Left renal cortex interstitium (tissue), 4 donors: ENCODE results near the gene RABGAP1L. TPM values are rescaled to one million over a fixed set of nuclear protein-coding genes. Genes with fewer than 3 reads are reported as not detected.
A peak's percentile ranks its signal among the peaks of the same experiment; 100 is the strongest.
"Not testable (repeated sequence)": the region's sequence is repeated elsewhere in the genome, so short reads cannot be mapped to it uniquely, and the experiment has no call there.

Experiments
- DNase-seq, 4 donors: peaks; one replicate each; pipeline ENCODE4 v3.0.0-alpha.2; 2013; ENCODE audit warnings: low read depth in 4 of 4, low spot score in 2 of 4, missing footprints in 1 of 4
- polyA plus RNA-seq, 4 donors: library from polyadenylated mRNA; unstranded; fragments of 120-200 nt; gene quantifications; one replicate each; pipeline ENCODE4 v1.2.1, GENCODE V29; 2013; ENCODE audit not compliant: insufficient read length in 4 of 4

RABGAP1L gene
- polyA plus RNA-seq, 4 donors: 21.9 to 32.2 (median 26.4) TPM

DNA sequence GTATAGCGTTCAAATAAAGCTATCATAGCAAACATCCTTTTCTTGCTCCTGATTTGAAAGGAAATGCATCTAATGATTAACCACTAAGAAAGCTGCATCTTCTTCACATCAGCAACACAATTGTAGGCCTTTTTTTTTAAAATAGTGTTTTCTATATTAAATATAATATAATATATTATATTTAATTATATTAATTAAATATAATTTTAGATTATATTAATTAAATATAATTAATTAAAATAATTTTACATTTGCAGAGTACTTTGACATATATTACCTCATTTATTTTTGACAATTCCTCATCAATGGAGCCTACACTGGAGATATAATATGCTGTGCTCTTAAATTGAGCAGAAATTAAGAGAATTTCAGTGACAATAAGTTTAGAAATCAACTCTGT is 481.5 kb downstream of the RABGAP1L start:
- no peak for DNase-seq

DNA sequence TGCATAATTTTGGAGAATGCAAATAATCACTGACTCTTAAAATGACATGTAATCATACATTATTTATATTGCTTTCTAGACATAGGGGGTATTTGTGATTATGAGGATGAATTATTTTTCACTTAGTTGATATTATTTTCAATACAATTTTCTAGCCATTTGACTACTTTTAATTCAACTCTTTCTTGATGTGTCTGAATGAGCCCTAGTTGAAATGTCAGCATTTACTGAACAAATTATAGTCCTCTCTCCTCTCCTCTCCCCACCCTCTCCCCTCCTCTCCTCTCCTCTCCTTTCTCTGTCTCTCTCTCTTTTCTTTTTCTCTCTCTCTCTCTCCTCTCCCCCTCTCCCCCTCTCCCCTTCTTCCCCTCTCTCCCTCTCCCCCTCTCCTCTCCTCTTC is 483.1 kb downstream of the RABGAP1L start:
- DNase-seq: no peak

- no peak for DNase-seq
These were observed 483.9 kb downstream of the RABGAP1L start for GRCh38 chr1:174643206-174643605.

DNA sequence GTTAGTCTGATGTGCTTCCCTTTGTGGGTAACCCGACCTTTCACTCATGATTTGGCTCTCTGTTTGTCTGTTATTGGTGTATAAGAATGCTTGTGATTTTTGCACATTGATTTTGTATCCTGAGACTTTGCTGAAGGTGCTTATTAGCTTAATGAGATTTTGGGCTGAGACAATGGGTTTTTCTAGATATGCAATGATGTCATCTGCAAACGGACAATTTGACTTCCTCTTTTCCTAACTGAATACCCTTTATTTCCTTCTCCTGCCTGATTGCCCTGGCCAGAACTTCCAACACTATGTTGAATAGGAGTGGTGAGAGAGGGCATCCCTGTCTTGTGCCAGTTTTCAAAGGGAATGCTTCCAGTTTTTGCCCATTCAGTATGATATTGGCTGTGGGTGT is 490.3 kb downstream of the RABGAP1L start:
- DNase-seq: not testable (repeated sequence)

DNA sequence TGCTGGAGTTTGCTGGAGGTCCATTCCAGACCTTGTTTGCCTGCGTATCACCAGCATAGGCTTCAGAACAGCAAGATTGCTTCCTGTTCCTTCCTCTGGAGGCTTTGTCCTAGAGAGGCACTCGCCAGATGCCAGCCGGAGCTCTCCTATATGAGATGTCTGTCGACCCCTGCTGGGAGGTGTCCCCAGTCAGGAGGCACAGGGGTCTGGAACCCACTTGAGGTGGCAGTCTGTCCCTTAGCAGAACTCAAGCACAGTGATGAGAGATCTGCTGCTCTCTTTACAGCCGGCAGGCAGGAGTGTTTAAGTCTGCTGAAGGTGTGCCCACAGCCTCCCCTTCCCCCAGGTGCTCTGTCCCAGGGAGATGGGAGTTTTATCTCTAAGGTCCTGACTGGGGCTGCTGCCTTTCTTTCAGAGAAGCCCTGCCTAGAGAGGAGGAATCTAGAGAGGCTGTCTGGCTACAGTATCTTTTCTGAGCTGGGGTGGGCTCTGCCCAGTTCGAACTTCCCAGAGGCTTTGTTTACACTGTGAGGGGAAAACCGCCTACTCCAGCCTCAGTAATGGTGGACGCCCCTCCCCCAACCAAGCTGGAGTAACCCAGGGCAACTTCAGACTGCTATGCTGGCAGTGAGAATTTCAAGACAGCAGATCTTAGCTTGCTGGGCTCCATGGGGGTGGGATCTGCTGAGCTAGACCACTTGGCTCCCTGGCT is 493.4 kb downstream of the RABGAP1L start:
- no peak for DNase-seq

DNA sequence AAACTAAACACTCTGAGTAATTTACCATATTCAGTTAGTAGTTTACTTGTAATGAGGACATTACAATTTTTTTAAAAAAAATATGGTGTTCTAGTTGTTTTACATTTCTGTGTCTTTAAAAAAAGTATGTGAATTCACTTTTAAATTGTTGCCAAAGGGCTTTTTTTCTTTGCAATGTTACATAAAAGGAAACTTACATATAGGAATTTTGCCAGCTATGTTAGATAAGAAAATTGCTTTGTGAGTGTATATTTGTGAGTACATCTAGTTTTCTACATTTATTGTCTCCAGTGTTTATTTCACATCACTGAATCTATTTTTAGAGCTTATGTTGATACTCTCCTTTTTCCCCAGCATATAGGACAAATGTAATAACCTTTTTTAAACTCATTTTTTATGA is 495.2 kb downstream of the RABGAP1L start:
- no peak for DNase-seq

DNA sequence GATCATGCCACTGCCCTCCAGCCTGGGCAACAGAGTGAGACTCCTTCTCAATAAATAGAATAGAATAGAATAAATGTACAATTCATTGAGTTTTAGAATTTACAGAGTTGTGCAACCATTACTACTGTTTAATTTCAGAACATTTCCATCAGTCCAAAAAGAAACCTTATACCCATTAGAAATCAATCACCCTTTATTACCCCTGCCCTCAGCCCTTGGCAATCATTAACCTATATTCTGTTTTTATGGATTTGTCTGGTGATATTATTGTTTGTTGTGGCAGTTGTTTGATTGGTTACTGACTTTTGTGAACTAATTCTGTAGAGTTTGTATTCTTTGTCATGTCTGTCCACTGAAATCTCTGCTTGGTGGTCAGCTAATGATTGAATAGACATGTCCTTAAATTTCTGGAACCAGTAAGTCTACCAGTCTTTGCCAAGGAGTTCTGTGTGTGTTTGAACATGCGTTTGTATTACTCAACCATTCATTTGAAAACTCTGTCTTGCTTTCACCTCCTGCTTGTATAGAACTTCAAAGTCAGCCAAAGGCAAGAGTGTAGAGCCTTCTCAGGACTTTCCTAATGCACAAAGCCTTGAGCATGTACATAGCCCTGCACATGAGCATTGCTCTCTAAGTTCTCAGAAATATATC is 497.2 kb downstream of the RABGAP1L start:
- no peak for DNase-seq

DNA sequence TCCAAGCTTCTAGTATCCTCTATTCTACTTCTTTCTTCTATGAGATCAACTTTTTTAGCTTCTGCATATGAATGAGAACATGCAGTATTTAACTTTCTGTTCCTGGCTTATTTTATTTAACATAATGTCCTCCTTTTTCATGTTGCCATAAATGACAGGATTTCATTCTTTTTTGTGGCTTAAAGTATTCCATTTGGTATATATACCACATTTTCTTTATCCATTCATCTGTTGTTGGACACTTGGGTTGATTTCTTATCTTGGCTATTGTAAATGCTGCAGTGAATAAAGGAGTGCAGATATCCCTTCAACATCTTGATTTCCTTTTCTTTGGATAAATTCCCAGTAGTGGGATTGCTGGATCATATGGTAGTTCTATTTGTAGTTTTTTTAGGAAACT is 498.1 kb downstream of the RABGAP1L start:
- DNase-seq: no peak

DNA sequence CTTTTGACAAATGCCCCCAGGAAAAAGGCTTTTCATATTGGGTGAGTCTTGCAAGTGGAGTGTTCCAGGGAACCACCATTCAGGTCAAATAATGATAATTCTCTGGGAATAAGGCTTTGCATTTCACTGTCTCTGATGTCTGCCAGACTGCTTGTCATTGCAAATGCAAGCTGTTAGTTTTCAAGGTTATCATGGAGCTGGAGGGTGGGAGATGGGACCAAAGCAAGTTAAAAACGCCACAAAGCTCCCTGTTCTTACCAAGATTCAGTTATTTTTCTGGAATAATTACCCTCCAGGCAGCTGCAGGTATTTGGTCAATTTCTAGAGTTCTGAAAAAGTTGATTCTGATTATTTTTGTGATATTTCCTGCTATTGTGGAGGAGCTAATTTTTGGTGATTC is 498.6 kb downstream of the RABGAP1L start:
- DNase-seq: no peak

- DNase-seq: no peak
These were observed 500.5 kb downstream of the RABGAP1L start for GRCh38 chr1:174659823-174660222.

- no peak for DNase-seq
These were observed 501.2 kb downstream of the RABGAP1L start for GRCh38 chr1:174660476-174660875.

- DNase-seq: no peak
These were observed 504.0 kb downstream of the RABGAP1L start for GRCh38 chr1:174663358-174663757.

DNA sequence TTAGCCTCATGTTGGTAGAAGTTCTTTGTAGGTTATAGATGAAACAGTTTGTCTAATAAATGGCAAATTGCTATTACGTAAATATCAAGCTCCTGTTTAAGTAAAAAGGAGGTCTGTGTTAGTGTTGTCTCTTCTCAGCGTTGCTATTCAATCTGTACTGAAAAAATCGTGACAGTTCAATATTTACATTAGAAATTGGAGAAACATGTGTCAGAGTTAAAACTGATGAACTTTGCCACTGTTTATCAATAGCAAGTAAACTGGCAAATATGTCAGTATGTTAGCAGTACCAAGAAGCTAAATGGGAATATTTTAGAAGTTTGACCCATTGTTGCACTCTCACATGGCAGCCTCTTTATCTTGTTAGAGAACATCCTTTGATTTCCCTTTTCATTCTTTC is 506.9 kb downstream of the RABGAP1L start:
- no peak for DNase-seq

DNA sequence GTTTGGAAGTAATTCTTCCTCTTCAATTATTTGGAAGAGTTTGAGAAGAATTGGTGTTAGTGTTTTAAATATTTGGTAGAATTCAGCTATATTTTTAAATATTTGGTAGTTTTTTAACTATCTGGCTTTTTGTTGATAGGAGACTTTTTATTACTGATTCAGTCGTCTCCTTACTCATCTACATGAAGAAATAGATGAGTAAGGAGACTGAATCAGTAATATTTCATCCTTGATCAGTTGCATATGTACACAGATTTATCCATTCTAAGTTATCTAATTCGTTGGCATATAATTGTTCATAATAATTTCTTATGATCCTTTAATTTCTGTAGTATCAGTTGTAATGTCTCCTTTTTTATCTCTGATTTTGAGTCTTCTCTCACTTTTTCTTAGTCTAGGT is 512.5 kb downstream of the RABGAP1L start:
- no peak for DNase-seq

DNA sequence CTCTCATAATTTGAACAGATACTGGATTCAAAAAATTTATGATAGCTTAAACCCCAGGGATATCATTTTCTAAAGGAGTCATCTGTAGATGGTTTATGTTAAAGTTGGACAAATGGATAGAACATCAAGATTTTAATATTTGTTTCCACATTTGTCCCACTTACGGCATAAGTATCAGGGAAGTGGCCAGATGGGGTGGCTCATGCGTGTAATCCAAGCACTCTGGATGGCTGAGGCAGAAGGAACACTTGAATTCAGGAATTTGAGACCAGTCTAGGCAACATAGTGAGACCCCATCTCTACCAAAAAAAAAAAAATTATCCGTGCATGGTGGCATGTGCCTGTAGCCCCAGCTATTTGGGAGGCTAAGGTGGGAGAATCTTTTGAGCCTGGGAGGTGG is 517.5 kb downstream of the RABGAP1L start:
- no peak for DNase-seq

GRCh38 chr1:174678657-174679056 is 519.3 kb downstream of the RABGAP1L start:
- no peak for DNase-seq

- DNase-seq: no peak
These were observed 520.8 kb downstream of the RABGAP1L start for GRCh38 chr1:174680101-174680500.

GRCh38 chr1:174682419-174683008 is 523.2 kb downstream of the RABGAP1L start:
- peak in 2 of 4 donors; percentile 4 to 23 for DNase-seq

- no peak for DNase-seq
These were observed 526.9 kb downstream of the RABGAP1L start for GRCh38 chr1:174686213-174686612.

DNA sequence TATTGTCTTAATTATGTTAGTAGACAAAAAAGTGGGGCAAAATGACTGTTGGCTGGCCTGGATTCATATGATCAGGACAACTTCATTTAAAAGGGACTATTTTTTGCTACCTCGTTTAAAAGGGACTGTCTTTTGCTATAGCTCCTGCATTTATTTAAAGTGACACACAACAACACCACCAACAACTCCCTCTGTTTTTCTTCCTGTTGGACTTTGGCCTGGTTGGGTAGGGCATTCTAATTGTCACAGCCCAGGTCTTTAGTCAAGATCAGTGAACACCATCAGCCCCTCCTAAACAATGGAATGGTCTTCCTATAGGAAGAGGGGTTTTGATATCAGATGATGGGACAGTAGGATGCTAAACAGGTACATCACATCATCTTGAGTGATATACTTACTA is 530.2 kb downstream of the RABGAP1L start:
- no peak for DNase-seq

GRCh38 chr1:174690266-174690665 is 530.9 kb downstream of the RABGAP1L start:
- no peak for DNase-seq

DNA sequence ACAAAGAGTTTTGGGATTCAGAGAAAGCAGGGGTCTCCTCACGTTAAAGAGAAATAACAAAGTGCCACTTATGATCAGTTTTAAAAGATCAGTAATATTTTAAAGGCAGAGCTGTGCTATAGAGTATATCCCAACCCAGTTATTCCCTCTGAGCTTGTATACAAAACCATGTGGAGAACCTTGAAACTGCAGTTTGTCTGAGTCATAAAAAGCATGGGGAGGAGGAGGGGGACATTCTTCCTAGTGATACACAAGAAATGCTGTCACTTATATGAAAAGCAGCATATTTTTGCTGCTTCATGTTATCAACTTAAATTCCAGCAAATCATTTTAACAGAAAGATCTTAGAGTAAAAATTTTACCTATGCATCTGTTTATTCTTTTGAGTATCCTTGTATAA is 533.0 kb downstream of the RABGAP1L start:
- no peak for DNase-seq
